ENCODE measurements around the gene TTC6.

- TF ChIP-seq CTCF (IDR thresholded peaks at IDR 0.05) (no peak), POLR2A (IDR thresholded peaks at IDR 0.05) (no peak)
Measured at GRCh38 chr14:37584211-37585100, 11.0 kb upstream of the TTC6 start.
